IMR-90 (cell line): ENCODE measurements around the gene PRSS22. TPM values are rescaled to one million over a fixed set of nuclear protein-coding genes. Genes with fewer than 3 reads are reported as not detected.

Experiments
- ATAC-seq: fragments of 200-7000 bp; cut with Tn5 transposase; 2 replicates; pipeline ENCODE4 v1.9.1; 2020; ENCODE audit warnings: low read depth, mild to moderate bottlenecking, moderate library complexity
- BruUV-seq: library from RNA; stranded (reverse); fragments of 400-500 nt; replicated peaks from 2 replicates; lab custom pipeline; 2021; lab: Mats Ljungman, UMichigan
- CTCF ChIA-PET: fragments of 300-600 bp; formaldehyde crosslinking; extraction: SDS; loops from one replicate; lab custom pipeline; 2021; ENCODE audit warnings: antibody characterized with exemption; lab: Yijun Ruan, JAX
- POLR2A ChIA-PET: fragments of 300-600 bp; sonication (Branson Sonifier 250); formaldehyde crosslinking; loops from one replicate; lab custom pipeline; 2022; ENCODE audit warnings: antibody characterized with exemption; ENCODE audit not compliant: unreplicated experiment; lab: Charles Lee
- DNase-seq: peaks from one replicate; pipeline ENCODE4 v3.0.0; 2013
- H2AFZ ChIP-seq: replicated peaks from 2 replicates; pipeline ENCODE3; 2013; ENCODE audit warnings: low read length, mild to moderate bottlenecking; ENCODE audit not compliant: poor library complexity
- H2AK5ac ChIP-seq: 2 replicates; pipeline ENCODE4 v1.6.1; 2013; ENCODE audit warnings: low read depth, low read length, inconsistent platforms
- H2AK9ac ChIP-seq: replicated peaks from 2 replicates; pipeline ENCODE3; 2013; ENCODE audit warnings: mild to moderate bottlenecking, low read depth, low read length, moderate library complexity; ENCODE audit not compliant: poor library complexity
- H2BK120ac ChIP-seq: 2 replicates; pipeline ENCODE4 v1.6.1; 2013; ENCODE audit warnings: low read depth, low read length, inconsistent platforms
- H2BK15ac ChIP-seq: 3 replicates; pipeline ENCODE4 v1.6.1; 2013; ENCODE audit warnings: low read depth, low read length, inconsistent platforms
- H2BK20ac ChIP-seq: 2 replicates; pipeline ENCODE4 v1.6.1; 2013; ENCODE audit warnings: low read depth, mild to moderate bottlenecking, inconsistent platforms, low read length, moderate library complexity
- H2BK5ac ChIP-seq: 2 replicates; pipeline ENCODE4 v1.6.1; 2013; ENCODE audit warnings: mild to moderate bottlenecking, low read depth, low read length, inconsistent platforms; ENCODE audit not compliant: poor library complexity, severe bottlenecking
- H3K14ac ChIP-seq: replicated peaks from 2 replicates; pipeline ENCODE4 v1.6.1; 2013; ENCODE audit warnings: low read depth, low read length, inconsistent platforms
- H3K18ac ChIP-seq: 2 replicates; pipeline ENCODE4 v1.6.1; 2013; ENCODE audit warnings: low read depth, low read length, control low read depth
- H3K23ac ChIP-seq: 2 replicates; pipeline ENCODE4 v1.6.1; 2013; ENCODE audit warnings: low read depth, low read length, inconsistent platforms
- H3K27ac ChIP-seq: 2 replicates; pipeline ENCODE4 v1.5.1; 2013; ENCODE audit warnings: mild to moderate bottlenecking, control low read depth, low read length; ENCODE audit not compliant: insufficient read depth
- H3K27me3 ChIP-seq: 2 replicates; pipeline ENCODE4 v1.6.1; 2013; ENCODE audit warnings: low read length; ENCODE audit not compliant: control insufficient read depth, insufficient read depth
- H3K36me3 ChIP-seq: 2 replicates; pipeline ENCODE4 v1.6.1; 2013; ENCODE audit warnings: low read length, mixed read lengths; ENCODE audit not compliant: control insufficient read depth, insufficient read depth
- H3K4ac ChIP-seq: 2 replicates; pipeline ENCODE4 v1.6.1; 2013; ENCODE audit warnings: low read depth, low read length, inconsistent platforms
- H3K4me1 ChIP-seq: 2 replicates; pipeline ENCODE4 v1.6.1; 2013; ENCODE audit warnings: low read length, mixed read lengths; ENCODE audit not compliant: control insufficient read depth, insufficient read depth
- H3K4me2 ChIP-seq: 2 replicates; pipeline ENCODE4 v1.6.1; 2013; ENCODE audit warnings: low read depth, mild to moderate bottlenecking, control low read depth, low read length, moderate library complexity
- H3K4me3 ChIP-seq: 2 replicates; pipeline ENCODE4 v1.5.1; 2013; ENCODE audit warnings: low read depth, mild to moderate bottlenecking, control low read depth, low read length, moderate library complexity; ENCODE audit not compliant: insufficient read depth
- H3K56ac ChIP-seq: 2 replicates; pipeline ENCODE4 v1.6.1; 2013; ENCODE audit warnings: low read length, inconsistent platforms; ENCODE audit not compliant: insufficient read depth; ENCODE audit errors: extremely low read depth
- H3K79me1 ChIP-seq, 2 experiments: 2 replicates each; pipeline ENCODE4 v1.6.1; 2013; ENCODE audit warnings: low read length in 2 of 2, inconsistent platforms in 1 of 2, low read depth in 1 of 2
- H3K9ac ChIP-seq: 2 replicates; pipeline ENCODE4 v1.6.1; 2013; ENCODE audit warnings: low read depth, low read length, control low read depth
- H3K9me1 ChIP-seq: 2 replicates; pipeline ENCODE4 v1.6.1; 2013; ENCODE audit warnings: low read length, inconsistent platforms; ENCODE audit not compliant: insufficient read depth
- H3K9me3 ChIP-seq: 2 replicates; pipeline ENCODE4 v1.6.1; 2013; ENCODE audit warnings: low read length; ENCODE audit not compliant: control insufficient read depth, insufficient read depth
- H4K20me1 ChIP-seq: 2 replicates; pipeline ENCODE4 v1.6.1; 2013; ENCODE audit warnings: low read length, inconsistent platforms; ENCODE audit not compliant: insufficient read depth
- H4K5ac ChIP-seq: 2 replicates; pipeline ENCODE4 v1.6.1; 2013; ENCODE audit warnings: mild to moderate bottlenecking, low read depth, low read length, control low read depth
- H4K8ac ChIP-seq, 2 experiments: 2 replicates each; pipeline ENCODE4 v1.6.1; 2013; ENCODE audit warnings: low read depth in 2 of 2, low read length in 2 of 2, control low read depth in 1 of 2, inconsistent platforms in 1 of 2
- H4K91ac ChIP-seq: 2 replicates; pipeline ENCODE4 v1.6.1; 2013; ENCODE audit warnings: low read depth, low read length, inconsistent platforms; ENCODE audit not compliant: insufficient read depth
- BHLHE40 ChIP-seq: fragments of 150-350 bp; IDR thresholded peaks from 2 replicates; pipeline ENCODE4 v1.6.1; 2016; ENCODE audit warnings: mild to moderate bottlenecking, low read depth, low read length
- CEBPB ChIP-seq: IDR thresholded peaks from 2 replicates; pipeline ENCODE4 v1.6.1; 2012; ENCODE audit warnings: low read depth, low read length, improper control_type of control experiment
- CHD1 ChIP-seq: IDR thresholded peaks from 2 replicates; pipeline ENCODE4 v1.6.1; 2012; ENCODE audit warnings: low read depth, low read length, improper control_type of control experiment
- CTCF ChIP-seq: conservative IDR thresholded peaks from 2 replicates; pipeline ENCODE4 v1.5.1; 2012; ENCODE audit warnings: mild to moderate bottlenecking, low read depth, low read length, improper control_type of control experiment
- ELK1 ChIP-seq: fragments of 150-350 bp; IDR thresholded peaks from 2 replicates; pipeline ENCODE4 v1.6.1; 2016; ENCODE audit warnings: low read depth, mild to moderate bottlenecking, low read length, moderate library complexity, borderline replicate concordance
- FOS ChIP-seq: fragments of 150-350 bp; IDR thresholded peaks from 2 replicates; pipeline ENCODE4 v1.6.1; 2016; ENCODE audit warnings: low read depth, low read length
- MAFK ChIP-seq: IDR thresholded peaks from 2 replicates; pipeline ENCODE4 v1.6.1; 2012; ENCODE audit warnings: low read depth, low read length, improper control_type of control experiment
- MAZ ChIP-seq: IDR thresholded peaks from 2 replicates; pipeline ENCODE4 v1.6.1; 2012; ENCODE audit warnings: low read depth, mild to moderate bottlenecking, low read length, improper control_type of control experiment, moderate library complexity, borderline replicate concordance
- MXI1 ChIP-seq: IDR thresholded peaks from 2 replicates; pipeline ENCODE4 v1.6.1; 2012; ENCODE audit warnings: low read depth, mild to moderate bottlenecking, low read length, moderate library complexity, borderline replicate concordance
- NFE2L2 ChIP-seq: fragments of 150-350 bp; IDR thresholded peaks from 2 replicates; pipeline ENCODE4 v1.6.1; 2016; ENCODE audit warnings: low read depth, mild to moderate bottlenecking, low read length
- POLR2A ChIP-seq: IDR thresholded peaks from 2 replicates; pipeline ENCODE4 v1.6.1; 2012; ENCODE audit warnings: mild to moderate bottlenecking, low read depth, low read length
- RAD21 ChIP-seq: IDR thresholded peaks from 2 replicates; pipeline ENCODE4 v1.6.1; 2012; ENCODE audit warnings: low read length, improper control_type of control experiment
- RCOR1 ChIP-seq: IDR thresholded peaks from 2 replicates; pipeline ENCODE4 v1.6.1; 2012; ENCODE audit warnings: mild to moderate bottlenecking, low read length, improper control_type of control experiment; ENCODE audit not compliant: insufficient replicate concordance
- RFX5 ChIP-seq: IDR thresholded peaks from 2 replicates; pipeline ENCODE4 v1.8.0; 2012; ENCODE audit warnings: low read depth, mild to moderate bottlenecking, low read length, moderate library complexity
- SMC3 ChIP-seq: fragments of 150-350 bp; IDR thresholded peaks from 2 replicates; pipeline ENCODE4 v1.6.1; 2016; ENCODE audit warnings: low read depth, mild to moderate bottlenecking, antibody characterized with exemption, low read length, moderate library complexity
- WGBS, 2 experiments: methylation state at CpG; one replicate each; pipeline versions ENCODE4 v1.1.5 to v1.1.7; 2013; ENCODE audit warnings: missing lambda C conversion rate in 2 of 2; ENCODE audit not compliant: insufficient read length in 1 of 2; ENCODE audit errors: extremely low coverage in 2 of 2; 5-methylcytosine and 5-hydroxymethylcytosine counted together
- dilution Hi-C: fragments of 300-500 bp; cut with HindIII; formaldehyde crosslinking; loops from one replicate; pipeline ENCODE4 v1.14.3; 2018; ENCODE audit warnings: low sequenced_read_pairs; ENCODE audit not compliant: unreplicated experiment
- in situ Hi-C: fragments of 300-500 bp; cut with MboI; formaldehyde crosslinking; loops from 3 replicates; pipeline ENCODE4 v1.14.3; 2019; ENCODE audit warnings: low sequenced_read_pairs, inconsistent platforms, mixed read lengths
- intact Hi-C: fragments of 100-400 bp; cut with micrococcal nuclease; formaldehyde crosslinking; loops from 2 replicates; pipeline ENCODE4 v1.10.0; 2022
- polyA plus RNA-seq, 3 experiments: library from polyadenylated mRNA; depleted of rRNA; stranded (reverse); fragments of >200 nt; gene quantifications; 2 replicates each; pipeline ENCODE4 v1.2.3, GENCODE V29; 2012; ENCODE audit warnings: low replicate concordance in 1 of 3
- total RNA-seq: library from RNA; depleted of rRNA; stranded (reverse); fragments of >200 nt; gene quantifications from 2 replicates; pipeline ENCODE4 v1.2.3, GENCODE V29; 2012
- TF ChIP-seq, protein P1 (sequence below): fragments of 150-350 bp; IDR thresholded peaks from 2 replicates; pipeline ENCODE4 v1.6.1; 2017; ENCODE audit warnings: mild to moderate bottlenecking, antibody characterized with exemption, low read length, low read depth

The PRSS22 gene
- total and polyA plus RNA-seq, 2 of the 4 experiments (the other 2 are of a cell fraction): not detected

DNA sequence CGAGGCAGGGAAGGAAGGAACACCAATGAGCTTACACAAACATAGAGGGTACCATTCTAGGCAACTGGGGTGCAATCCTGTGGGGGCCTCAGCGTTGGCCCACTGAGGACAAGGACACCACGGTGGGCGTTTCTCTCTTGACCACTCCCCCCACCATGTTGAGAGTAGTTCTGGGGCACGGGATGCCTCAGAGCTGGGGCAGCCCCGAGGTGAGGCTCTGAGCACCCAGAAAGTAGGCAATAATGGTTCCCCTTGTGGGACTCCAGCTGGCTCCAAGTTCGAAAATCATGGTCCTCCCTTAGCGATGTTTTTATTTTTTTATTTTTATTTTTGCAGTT, 35.8 kb downstream of the PRSS22 start:
- Histone ChIP-seq H2AK9ac (no peak overlapping the region), H3K9me3 (no peaks in the 10 kb centered on the region), H4K20me1 (no peaks in the 10 kb centered on the region), H3K27ac (no peak overlapping the region), H3K79me1 (no peaks in the 10 kb centered on the region), H4K8ac (no peak overlapping the region), H2BK5ac (no peak overlapping the region), H4K5ac (no peak overlapping the region), H3K27me3 (peaks cover 56% of the 10 kb centered on the region), H4K91ac (no peak overlapping the region), H3K18ac (no peak overlapping the region), H3K9me1 (no peaks in the 10 kb centered on the region), H3K4ac (no peak overlapping the region), H2BK20ac (no peak overlapping the region), H3K14ac (no peak overlapping the region), H2BK15ac (no peak overlapping the region), H3K56ac (no peak overlapping the region), H2BK120ac (no peak overlapping the region), H3K4me2 (no peak overlapping the region), H2AK5ac (no peak overlapping the region), H3K23ac (no peak overlapping the region), H3K4me3 (no peak overlapping the region), H3K36me3 (no peaks in the 10 kb centered on the region), H3K9ac (no peak overlapping the region), H3K4me1 (no peaks in the 10 kb centered on the region), H2AFZ (no peak overlapping the region)
- ChIA-PET POLR2A (no interaction called here), CTCF (interaction anchor here (1.0 kb wide), 1 partner anchor 16 kb away, joined by 3 read pairs; no protein-coding TSS in a partner anchor)
- intact Hi-C loops (no loop called here), in situ Hi-C loops (no loop called here), dilution Hi-C loops (no loop called here)
- TF ChIP-seq MAZ (no peak), BHLHE40 (no peak), NFE2L2 (no peak), CEBPB (no peak), RFX5 (no peak), MAFK (no peak), SMC3 (no peak), POLR2A (no peak), RAD21 (no peak), RCOR1 (no peak), MXI1 (no peak), CHD1 (no peak), CTCF (no peak), ELK1 (no peak), FOS (no peak)
- TF ChIP-seq, protein P1, sequence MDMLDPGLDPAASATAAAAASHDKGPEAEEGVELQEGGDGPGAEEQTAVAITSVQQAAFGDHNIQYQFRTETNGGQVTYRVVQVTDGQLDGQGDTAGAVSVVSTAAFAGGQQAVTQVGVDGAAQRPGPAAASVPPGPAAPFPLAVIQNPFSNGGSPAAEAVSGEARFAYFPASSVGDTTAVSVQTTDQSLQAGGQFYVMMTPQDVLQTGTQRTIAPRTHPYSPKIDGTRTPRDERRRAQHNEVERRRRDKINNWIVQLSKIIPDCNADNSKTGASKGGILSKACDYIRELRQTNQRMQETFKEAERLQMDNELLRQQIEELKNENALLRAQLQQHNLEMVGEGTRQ: no peak
- no peak for ATAC-seq
- BruUV-seq: no TSS peak
- WGBS, 2 experiments: 35% methylated on average over 2 of the region's 8 CpGs; no CpG with 5 or more reads in 1 of the 2 experiments
- no peak for DNase-seq
